Esophagus squamous epithelium (tissue), 5 donors: ENCODE data around the gene TFF3. TPM values are rescaled to one million over a fixed set of nuclear protein-coding genes. Genes with fewer than 3 reads are reported as not detected.
"Not testable (repeated sequence)": the region's sequence is repeated elsewhere in the genome, so short reads cannot be mapped to it uniquely, and the experiment has no call there.

ENCODE experiments used
- DNase-seq: peaks from one replicate; lab custom pipeline; 2025; lab: John Stamatoyannopoulos, UW
- H3K27ac ChIP-seq, 4 donors: fragments of 200-600 bp; sonication (generic); one replicate each; pipeline ENCODE4 v1.5.1; 2016 to 2019; ENCODE audit warnings: mild to moderate bottlenecking in 1 of 4
- H3K27me3 ChIP-seq, 4 donors: fragments of 200-600 bp; sonication (generic); 1 replicate in 3 of 4; 2 replicates in 1 of 4; pipeline versions ENCODE4 v1.5.1 to v1.6.0; 2017 to 2021; ENCODE audit warnings: antibody characterized with exemption in 1 of 4
- H3K36me3 ChIP-seq, 3 donors: fragments of 200-600 bp; sonication (generic); one replicate each; pipeline ENCODE4 v1.5.1; 2016 to 2019
- H3K4me1 ChIP-seq, 3 donors: fragments of 200-600 bp; sonication (generic); one replicate each; pipeline ENCODE4 v1.5.1; 2017 to 2019
- H3K4me3 ChIP-seq, 4 donors: fragments of 200-600 bp; sonication (generic); 1 replicate in 3 of 4; 2 replicates in 1 of 4; pipeline ENCODE4 v1.5.1; 2016 to 2019; ENCODE audit warnings: mild to moderate bottlenecking in 2 of 4, moderate library complexity in 1 of 4
- H3K9me3 ChIP-seq, 3 donors: fragments of 200-600 bp; sonication (generic); one replicate each; pipeline ENCODE4 v1.5.1; 2016 to 2019
- POLR2A ChIP-seq, 4 donors: fragments of 450-650 bp; IDR thresholded peaks; one replicate each; pipeline ENCODE4 v1.6.1; 2017; ENCODE audit warnings: antibody characterized with exemption in 4 of 4, mild to moderate bottlenecking in 4 of 4, moderate library complexity in 3 of 4
- WGBS, 2 donors: methylation state at CpG; one replicate each; pipeline ENCODE4 v1.1.5; 2018; 5-methylcytosine and 5-hydroxymethylcytosine counted together
- intact Hi-C: fragments of 100-400 bp; cut with DNase I; formaldehyde crosslinking; loops from one replicate; pipeline ENCODE4 v1.15.0; 2022
- total RNA-seq, 4 donors: library from RNA; depleted of rRNA; stranded (reverse); fragments of >200 nt; gene quantifications; one replicate each; pipeline ENCODE4 v1.1.0, GENCODE V29; 2016
- TF ChIP-seq, protein P1 (sequence below), 6 experiments: fragments of 450-650 bp in 4 of 6; fragments of 200-600 bp in 2 of 6; sonication (generic) in 2 of 6; IDR thresholded peaks; one replicate each; pipeline ENCODE4 v1.5.1; 2016 to 2019; ENCODE audit warnings: antibody characterized with exemption in 6 of 6, mild to moderate bottlenecking in 4 of 6, moderate library complexity in 4 of 6
- donor health status: DM: yes; HTN: yes; CAD: no.

TFF3 gene
- total RNA-seq, 4 donors from 2014 or later, result 1.4 to 15.1 (median 7.2) TPM; not detected in 1

DNA sequence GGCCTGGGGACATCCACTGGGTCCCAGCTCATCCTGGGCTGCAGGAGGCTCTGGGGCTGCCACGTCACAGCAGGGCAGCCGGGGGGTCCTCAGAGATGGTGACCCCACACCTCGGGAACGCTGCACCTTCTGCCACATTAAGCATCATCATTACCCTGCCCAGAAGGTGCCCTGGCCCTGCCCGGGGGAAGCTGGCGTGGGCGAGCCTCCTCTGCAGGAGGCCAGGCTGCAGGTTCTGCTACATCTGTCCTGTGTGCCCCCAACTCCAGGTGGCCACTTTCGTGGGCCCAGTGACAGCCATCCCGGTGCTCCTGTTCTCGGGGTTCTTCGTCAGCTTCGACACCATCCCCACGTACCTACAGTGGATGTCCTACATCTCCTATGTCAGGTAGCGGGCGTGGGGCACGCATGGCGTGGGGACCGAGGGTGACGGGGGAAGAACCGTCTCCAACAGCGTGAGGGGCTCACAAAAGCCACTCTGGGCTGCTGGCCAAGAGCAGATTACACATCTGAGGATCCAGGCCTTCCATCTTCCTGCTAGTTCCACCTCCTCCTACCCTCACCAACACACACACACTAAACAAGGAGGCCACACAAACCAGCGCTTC lies 20.8 kb downstream of the TFF3 start:
- WGBS, 2 donors, result 77 to 92% methylated on average over 5 to 14 of the region's 22 CpGs
- intact Hi-C loops, result no loop called here
- no peaks in the 10 kb centered on the region for H3K9me3 ChIP-seq
- no peak for TF ChIP-seq POLR2A (IDR thresholded peaks at IDR 0.05)
- TF ChIP-seq, protein P1, sequence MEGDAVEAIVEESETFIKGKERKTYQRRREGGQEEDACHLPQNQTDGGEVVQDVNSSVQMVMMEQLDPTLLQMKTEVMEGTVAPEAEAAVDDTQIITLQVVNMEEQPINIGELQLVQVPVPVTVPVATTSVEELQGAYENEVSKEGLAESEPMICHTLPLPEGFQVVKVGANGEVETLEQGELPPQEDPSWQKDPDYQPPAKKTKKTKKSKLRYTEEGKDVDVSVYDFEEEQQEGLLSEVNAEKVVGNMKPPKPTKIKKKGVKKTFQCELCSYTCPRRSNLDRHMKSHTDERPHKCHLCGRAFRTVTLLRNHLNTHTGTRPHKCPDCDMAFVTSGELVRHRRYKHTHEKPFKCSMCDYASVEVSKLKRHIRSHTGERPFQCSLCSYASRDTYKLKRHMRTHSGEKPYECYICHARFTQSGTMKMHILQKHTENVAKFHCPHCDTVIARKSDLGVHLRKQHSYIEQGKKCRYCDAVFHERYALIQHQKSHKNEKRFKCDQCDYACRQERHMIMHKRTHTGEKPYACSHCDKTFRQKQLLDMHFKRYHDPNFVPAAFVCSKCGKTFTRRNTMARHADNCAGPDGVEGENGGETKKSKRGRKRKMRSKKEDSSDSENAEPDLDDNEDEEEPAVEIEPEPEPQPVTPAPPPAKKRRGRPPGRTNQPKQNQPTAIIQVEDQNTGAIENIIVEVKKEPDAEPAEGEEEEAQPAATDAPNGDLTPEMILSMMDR (IDR thresholded peaks at IDR 0.05), result no peak
- peaks cover 0 to 37% (median 0%) of the 10 kb centered on the region in 3 donors for H3K36me3 ChIP-seq
- H3K27me3 ChIP-seq, result peaks cover 0 to 4% (median 0%) of the 10 kb centered on the region in 4 donors
- H3K27ac ChIP-seq, result no peak overlapping the region
- no peak for DNase-seq
- no peak overlapping the region for H3K4me3 ChIP-seq
- peaks cover 0 to 4% (median 3%) of the 10 kb centered on the region in 3 donors for H3K4me1 ChIP-seq

- intact Hi-C loops, result no loop called here
Observed at GRCh38 chr21:42293649-42294272, 21.4 kb downstream of the TFF3 start.

DNA sequence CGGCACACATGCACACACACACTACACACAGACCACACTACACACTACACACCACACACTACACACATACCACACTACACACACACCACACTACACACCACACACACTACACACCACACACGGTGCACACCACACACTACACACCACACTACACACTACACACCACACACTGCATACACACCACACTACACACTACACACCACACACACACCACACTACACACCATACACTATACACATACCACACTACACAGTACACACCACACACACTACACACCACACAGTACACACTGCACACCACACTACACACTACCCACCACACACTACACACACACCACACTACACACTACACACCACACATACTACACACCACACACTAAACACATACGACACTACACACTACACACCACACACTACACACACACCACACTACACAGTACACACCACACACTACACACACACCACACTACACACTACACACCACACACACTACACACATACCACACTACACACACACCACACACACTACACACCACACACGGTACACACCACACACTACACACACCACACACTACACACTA lies 22.6 kb downstream of the TFF3 start:
- 94 to 95% methylated on average over 3 to 4 of the region's 4 CpGs for WGBS, 2 donors
- intact Hi-C loops, H3K4me1 ChIP-seq, DNase-seq, H3K27me3 ChIP-seq, H3K9me3 ChIP-seq, H3K4me3 ChIP-seq, H3K27ac ChIP-seq: not testable (repeated sequence)
- peaks cover 0 to 50% (median 0%) of the 10 kb centered on the region in 3 donors for H3K36me3 ChIP-seq

More at GRCh38 chr21:42293649-42294272, 21.4 kb downstream of the TFF3 start:
- DNase-seq, result no peak
- TF ChIP-seq POLR2A (IDR thresholded peaks at IDR 0.05), result no peak
- TF ChIP-seq, protein P1 (IDR thresholded peaks at IDR 0.05), result no peak
- Histone ChIP-seq H3K4me1 (no peaks in the 10 kb centered on the region), H3K27ac (no peak overlapping the region), H3K9me3 (no peaks in the 10 kb centered on the region), H3K36me3 (peaks cover 0 to 39% (median 0%) of the 10 kb centered on the region in 3 donors), H3K4me3 (no peak overlapping the region), H3K27me3 (peaks cover 0 to 4% (median 0%) of the 10 kb centered on the region in 4 donors)
- 75 to 96% methylated on average over 5 to 8 of the region's 17 CpGs for WGBS, 2 donors

GRCh38 chr21:42291751-42292562 lies 23.3 kb downstream of the TFF3 start:
- intact Hi-C loops, result no loop called here
- TF ChIP-seq, protein P1 (IDR thresholded peaks at IDR 0.05), result no peak
- no peak for TF ChIP-seq POLR2A (IDR thresholded peaks at IDR 0.05)
- peaks cover 0 to 52% (median 0%) of the 10 kb centered on the region in 3 donors for H3K36me3 ChIP-seq
- no peak for DNase-seq
- whole genome bisulfite sequencing, 2 donors, result 72 to 94% methylated on average over 4 to 8 of the region's 22 CpGs
- no peaks in the 10 kb centered on the region for H3K4me1 ChIP-seq
- peaks cover 0 to 4% (median 0%) of the 10 kb centered on the region in 4 donors for H3K27me3 ChIP-seq
- no peak overlapping the region for H3K4me3 ChIP-seq
- H3K27ac ChIP-seq, result no peak overlapping the region
- H3K9me3 ChIP-seq, result no peaks in the 10 kb centered on the region

DNA sequence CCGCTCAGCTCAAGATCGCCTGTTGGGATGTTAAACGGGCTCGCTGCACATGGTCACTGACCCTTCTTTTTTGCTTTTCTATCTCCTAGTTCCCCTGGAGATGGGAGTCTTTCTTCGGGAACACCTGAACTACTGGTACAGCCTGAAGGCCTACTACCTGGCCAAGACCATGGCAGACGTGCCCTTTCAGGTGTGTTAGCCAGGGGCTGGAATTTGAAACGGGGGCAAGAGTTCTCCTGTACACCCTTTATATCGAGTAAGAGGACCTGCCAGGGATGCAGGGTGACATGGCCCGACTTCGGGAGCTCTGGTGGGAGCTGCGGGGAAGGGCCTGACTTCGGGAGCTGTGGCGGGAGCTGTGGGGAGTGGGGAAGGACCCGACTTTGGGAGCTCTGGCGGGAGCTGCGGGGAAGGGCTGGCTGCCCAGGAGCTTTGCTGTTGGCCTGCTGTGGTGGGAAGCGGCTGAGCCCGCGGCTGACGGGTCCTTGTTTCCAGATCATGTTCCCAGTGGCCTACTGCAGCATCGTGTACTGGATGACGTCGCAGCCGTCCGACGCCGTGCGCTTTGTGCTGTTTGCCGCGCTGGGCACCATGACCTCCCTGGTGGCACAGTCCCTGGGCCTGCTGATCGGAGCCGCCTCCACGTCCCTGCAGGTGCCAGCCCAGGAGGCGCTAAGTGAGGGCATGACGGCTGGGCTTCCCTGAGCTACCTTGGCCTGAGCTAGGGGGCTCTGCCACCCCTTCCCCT lies 24.0 kb downstream of the TFF3 start:
- Histone ChIP-seq H3K27ac (no peak overlapping the region), H3K27me3 (peaks cover 0 to 4% (median 0%) of the 10 kb centered on the region in 4 donors), H3K4me1 (no peaks in the 10 kb centered on the region), H3K9me3 (no peaks in the 10 kb centered on the region), H3K36me3 (peaks cover 0 to 47% (median 0%) of the 10 kb centered on the region in 3 donors), H3K4me3 (no peak overlapping the region)
- 85 to 93% methylated on average over 5 to 7 of the region's 35 CpGs for WGBS, 2 donors
- no peak for DNase-seq
- TF ChIP-seq, protein P1 (IDR thresholded peaks at IDR 0.05), result no peak
- no peak for TF ChIP-seq POLR2A (IDR thresholded peaks at IDR 0.05)
- intact Hi-C loops, result no loop called here
